ENCODE data around the gene CDT1.

DNA sequence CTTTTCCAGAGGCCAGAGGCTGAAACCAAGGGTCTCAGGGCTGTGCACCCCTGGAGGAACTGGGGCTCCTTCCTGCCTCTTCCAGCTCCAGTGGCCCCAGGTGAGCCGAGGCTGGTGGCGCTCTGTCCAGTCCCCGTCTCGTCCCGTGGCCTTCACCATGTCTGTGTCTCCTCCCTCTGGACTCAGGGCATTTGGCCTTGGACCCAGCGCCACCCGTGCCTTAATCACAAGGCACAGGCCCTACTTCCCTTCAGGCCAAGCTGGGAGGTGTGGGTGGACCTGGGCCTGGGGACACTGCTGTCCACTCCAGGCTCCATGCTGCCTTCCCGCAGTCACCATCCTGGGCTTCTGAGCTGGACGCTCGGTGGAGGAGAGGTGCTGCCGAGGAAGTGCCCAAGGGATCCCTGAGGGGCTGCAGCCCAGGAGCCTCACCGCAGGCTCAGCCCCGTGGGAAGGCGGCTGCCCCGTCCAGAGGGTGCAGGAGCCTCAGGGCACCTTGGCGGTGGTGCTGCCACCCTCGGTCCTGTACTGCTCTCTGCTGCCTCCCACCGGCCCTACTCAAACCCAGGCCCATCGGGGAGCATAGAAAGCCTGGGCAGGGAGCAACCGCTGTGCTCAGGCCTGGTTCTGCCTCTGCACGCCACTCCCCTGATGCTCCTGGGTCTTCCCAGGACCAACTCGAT is 17.7 kb downstream of the CDT1 start:
- TF ChIP-seq, protein P1, sequence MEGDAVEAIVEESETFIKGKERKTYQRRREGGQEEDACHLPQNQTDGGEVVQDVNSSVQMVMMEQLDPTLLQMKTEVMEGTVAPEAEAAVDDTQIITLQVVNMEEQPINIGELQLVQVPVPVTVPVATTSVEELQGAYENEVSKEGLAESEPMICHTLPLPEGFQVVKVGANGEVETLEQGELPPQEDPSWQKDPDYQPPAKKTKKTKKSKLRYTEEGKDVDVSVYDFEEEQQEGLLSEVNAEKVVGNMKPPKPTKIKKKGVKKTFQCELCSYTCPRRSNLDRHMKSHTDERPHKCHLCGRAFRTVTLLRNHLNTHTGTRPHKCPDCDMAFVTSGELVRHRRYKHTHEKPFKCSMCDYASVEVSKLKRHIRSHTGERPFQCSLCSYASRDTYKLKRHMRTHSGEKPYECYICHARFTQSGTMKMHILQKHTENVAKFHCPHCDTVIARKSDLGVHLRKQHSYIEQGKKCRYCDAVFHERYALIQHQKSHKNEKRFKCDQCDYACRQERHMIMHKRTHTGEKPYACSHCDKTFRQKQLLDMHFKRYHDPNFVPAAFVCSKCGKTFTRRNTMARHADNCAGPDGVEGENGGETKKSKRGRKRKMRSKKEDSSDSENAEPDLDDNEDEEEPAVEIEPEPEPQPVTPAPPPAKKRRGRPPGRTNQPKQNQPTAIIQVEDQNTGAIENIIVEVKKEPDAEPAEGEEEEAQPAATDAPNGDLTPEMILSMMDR (conservative IDR thresholded peaks at IDR 0.05; ENCODE audit: low read depth, low read length) = no peak
- no peak for TF ChIP-seq EZH2phosphoT487 (IDR thresholded peaks at IDR 0.05; ENCODE audit: borderline replicate concordance, low read length)

Data from PC-3 (cell line).